Liver (tissue), 9 donors: ENCODE results near the gene PDE4D. TPM values are rescaled to one million over a fixed set of nuclear protein-coding genes. Genes with fewer than 3 reads are reported as not detected.

Experiments used
- DNase-seq: peaks from one replicate; pipeline ENCODE4 v3.0.0-alpha.2; 2017; ENCODE audit warnings: low spot score
- H3K27ac ChIP-seq, 2 donors: one replicate each; pipeline ENCODE4 v1.7.0; 2013; ENCODE audit warnings: inconsistent platforms in 2 of 2, low read length in 2 of 2, control low read depth in 1 of 2, low read depth in 1 of 2, mild to moderate bottlenecking in 1 of 2
- H3K27me3 ChIP-seq, 4 donors: one replicate each; pipeline versions ENCODE4 v1.6.1 to v1.7.0; 2013; ENCODE audit warnings: low read length in 3 of 4, inconsistent platforms in 1 of 4, mild to moderate bottlenecking in 1 of 4, moderate library complexity in 1 of 4; ENCODE audit not compliant: control insufficient read depth in 4 of 4, insufficient read depth in 4 of 4
- H3K36me3 ChIP-seq, 4 donors: one replicate each; pipeline versions ENCODE4 v1.6.1 to v1.7.0; 2013; ENCODE audit warnings: low read length in 3 of 4, mild to moderate bottlenecking in 3 of 4, low read depth in 1 of 4, moderate library complexity in 1 of 4; ENCODE audit not compliant: control insufficient read depth in 4 of 4, insufficient read depth in 3 of 4
- H3K4me1 ChIP-seq, 4 donors: one replicate each; pipeline versions ENCODE4 v1.6.1 to v1.7.0; 2013; ENCODE audit warnings: low read length in 3 of 4, mild to moderate bottlenecking in 3 of 4, moderate library complexity in 1 of 4; ENCODE audit not compliant: control insufficient read depth in 4 of 4, insufficient read depth in 4 of 4
- H3K4me3 ChIP-seq, 3 donors: one replicate each; pipeline versions ENCODE4 v1.6.1 to v1.7.0; 2013; ENCODE audit warnings: low read length in 3 of 3, control low read depth in 1 of 3, low read depth in 1 of 3, mild to moderate bottlenecking in 1 of 3
- H3K9ac ChIP-seq, 2 donors: one replicate each; pipeline ENCODE4 v1.7.0; 2013; ENCODE audit warnings: low read length in 2 of 2, mild to moderate bottlenecking in 2 of 2, moderate library complexity in 2 of 2, control low read depth in 1 of 2, low read depth in 1 of 2
- H3K9me3 ChIP-seq, 4 donors: one replicate each; pipeline versions ENCODE4 v1.6.1 to v1.7.0; 2013; ENCODE audit warnings: low read length in 3 of 4; ENCODE audit not compliant: control insufficient read depth in 4 of 4
- EGR1 ChIP-seq, 2 donors: IDR thresholded peaks; 2 replicates each; pipeline ENCODE4 v1.6.1; 2016 to 2018; ENCODE audit warnings: antibody characterized with exemption in 2 of 2, low read depth in 2 of 2
- FOXA1 ChIP-seq: IDR thresholded peaks from 2 replicates; pipeline ENCODE4 v1.6.1; 2016; ENCODE audit warnings: antibody characterized with exemption
- FOXA2 ChIP-seq: IDR thresholded peaks from 2 replicates; pipeline ENCODE4 v1.6.1; 2016; ENCODE audit warnings: antibody characterized with exemption
- GABPA ChIP-seq, 2 donors: IDR thresholded peaks in 1 of 2; conservative IDR thresholded peaks in 1 of 2; 2 replicates each; pipeline ENCODE4 v1.6.1; 2016; ENCODE audit warnings: antibody characterized with exemption in 2 of 2, mild to moderate bottlenecking in 1 of 2, moderate library complexity in 1 of 2
- HNF4A ChIP-seq, 2 donors: conservative IDR thresholded peaks; 2 replicates each; pipeline ENCODE4 v1.6.1; 2016; ENCODE audit warnings: antibody characterized with exemption in 2 of 2, mild to moderate bottlenecking in 2 of 2
- HNF4G ChIP-seq: IDR thresholded peaks from 2 replicates; pipeline ENCODE4 v1.6.1; 2016; ENCODE audit warnings: antibody characterized with exemption
- JUND ChIP-seq, 2 donors: IDR thresholded peaks; 2 replicates each; pipeline ENCODE4 v1.6.1; 2016; ENCODE audit warnings: antibody characterized with exemption in 2 of 2
- NR2F2 ChIP-seq: IDR thresholded peaks from 2 replicates; pipeline ENCODE4 v1.6.1; 2016; ENCODE audit warnings: antibody characterized with exemption
- RAD21 ChIP-seq, 2 donors: IDR thresholded peaks; 2 replicates each; pipeline ENCODE4 v1.6.1; 2016; ENCODE audit warnings: antibody characterized with exemption in 2 of 2, mild to moderate bottlenecking in 2 of 2
- RXRA ChIP-seq, 2 donors: IDR thresholded peaks; 2 replicates each; pipeline ENCODE4 v1.6.1; 2017 to 2018; ENCODE audit warnings: antibody characterized with exemption in 2 of 2, mild to moderate bottlenecking in 1 of 2
- SP1 ChIP-seq: IDR thresholded peaks from 2 replicates; pipeline ENCODE4 v1.6.1; 2018; ENCODE audit warnings: antibody characterized with exemption, mild to moderate bottlenecking
- TAF1 ChIP-seq: conservative IDR thresholded peaks from 2 replicates; pipeline ENCODE4 v1.6.1; 2016; ENCODE audit warnings: antibody characterized with exemption, mild to moderate bottlenecking
- YY1 ChIP-seq: IDR thresholded peaks from 2 replicates; pipeline ENCODE4 v1.6.1; 2016; ENCODE audit warnings: antibody characterized with exemption, mild to moderate bottlenecking
- WGBS: extraction: QIAGEN DNeasy Blood & Tissue Kit; methylation state at CpG from one replicate; pipeline ENCODE4 v1.1.7; 2013; 5-methylcytosine and 5-hydroxymethylcytosine counted together
- polyA plus RNA-seq, 2 donors: library from polyadenylated mRNA; stranded (reverse) in 1 of 2; unstranded in 1 of 2; fragments of 200-250 nt in 1 of 2; fragments of >200 nt in 1 of 2; fragmentation: Nextera tagmentation in 1 of 2; extraction: Ambion mirVana in 1 of 2; gene quantifications; one replicate each; pipeline versions ENCODE4 v1.2.1 to v1.2.3, GENCODE V29; 2013 to 2015
- total RNA-seq, 2 donors: library from RNA; depleted of rRNA; stranded (reverse); fragments of >200 nt; gene quantifications; one replicate each; pipeline ENCODE4 v1.2.3, GENCODE V29; 2014
- TF ChIP-seq, protein P1 (sequence below): IDR thresholded peaks from 2 replicates; pipeline ENCODE4 v1.6.1; 2016; ENCODE audit warnings: antibody characterized with exemption
- TF ChIP-seq, protein P2 (sequence below): IDR thresholded peaks from 2 replicates; pipeline ENCODE4 v1.6.1; 2016; ENCODE audit warnings: antibody characterized with exemption, mild to moderate bottlenecking
- TF ChIP-seq, protein P3 (sequence below): IDR thresholded peaks from 2 replicates; pipeline ENCODE4 v1.6.1; 2016; ENCODE audit warnings: antibody characterized with exemption
- TF ChIP-seq, protein P4 (sequence below): fragments of 150-350 bp; IDR thresholded peaks from 2 replicates; pipeline ENCODE4 v1.5.1; 2017; ENCODE audit warnings: improper control_type of control experiment, low read depth, low read length; ENCODE audit not compliant: missing input control
- donor health status: healthy.
- donor health status: healthy.
- donor health status: healthy.
- donor health status: healthy.
- donor health status: healthy.

The PDE4D gene
- total and polyA plus RNA-seq, 4 donors, result 0.67 to 11.9 (median 6.5) TPM

DNA sequence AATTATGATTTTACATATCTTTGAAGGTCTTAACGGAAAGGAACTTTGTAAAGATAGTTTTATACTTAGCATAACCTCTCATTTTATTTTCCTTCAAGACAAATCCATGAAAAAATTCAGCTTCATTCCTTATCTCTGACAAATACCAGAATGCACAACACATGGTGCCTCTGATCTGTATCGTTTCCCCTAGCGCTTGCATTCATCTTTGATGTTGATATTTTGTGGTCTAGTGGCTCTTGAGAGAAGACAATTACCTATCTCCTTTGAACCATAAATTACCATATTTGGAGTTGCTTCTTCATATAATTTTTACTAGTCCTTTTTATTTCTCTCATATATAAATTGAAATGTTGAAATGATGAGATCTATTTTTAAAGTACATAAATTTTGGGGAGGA lies 551.3 kb downstream of the PDE4D start:
- Histone ChIP-seq H3K27ac (no peak overlapping the region), H3K4me3 (no peak overlapping the region), H3K9me3 (no peaks in the 10 kb centered on the region), H3K27me3 (no peaks in the 10 kb centered on the region), H3K4me1 (no peaks in the 10 kb centered on the region), H3K9ac (no peak overlapping the region), H3K36me3 (no peaks in the 10 kb centered on the region)
- no peak for TF ChIP-seq RXRA (IDR thresholded peaks at IDR 0.05)
- no peak for TF ChIP-seq HNF4G
- no peak for TF ChIP-seq FOXA2
- TF ChIP-seq, protein P1, sequence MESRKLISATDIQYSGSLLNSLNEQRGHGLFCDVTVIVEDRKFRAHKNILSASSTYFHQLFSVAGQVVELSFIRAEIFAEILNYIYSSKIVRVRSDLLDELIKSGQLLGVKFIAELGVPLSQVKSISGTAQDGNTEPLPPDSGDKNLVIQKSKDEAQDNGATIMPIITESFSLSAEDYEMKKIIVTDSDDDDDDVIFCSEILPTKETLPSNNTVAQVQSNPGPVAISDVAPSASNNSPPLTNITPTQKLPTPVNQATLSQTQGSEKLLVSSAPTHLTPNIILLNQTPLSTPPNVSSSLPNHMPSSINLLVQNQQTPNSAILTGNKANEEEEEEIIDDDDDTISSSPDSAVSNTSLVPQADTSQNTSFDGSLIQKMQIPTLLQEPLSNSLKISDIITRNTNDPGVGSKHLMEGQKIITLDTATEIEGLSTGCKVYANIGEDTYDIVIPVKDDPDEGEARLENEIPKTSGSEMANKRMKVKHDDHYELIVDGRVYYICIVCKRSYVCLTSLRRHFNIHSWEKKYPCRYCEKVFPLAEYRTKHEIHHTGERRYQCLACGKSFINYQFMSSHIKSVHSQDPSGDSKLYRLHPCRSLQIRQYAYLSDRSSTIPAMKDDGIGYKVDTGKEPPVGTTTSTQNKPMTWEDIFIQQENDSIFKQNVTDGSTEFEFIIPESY, result no peak
- TF ChIP-seq YY1, result no peak
- TF ChIP-seq NR2F2, result no peak
- TF ChIP-seq HNF4A (conservative IDR thresholded peaks at IDR 0.05), result no peak
- no peak for TF ChIP-seq GABPA (IDR thresholded peaks at IDR 0.05 in 1 of 2, conservative IDR thresholded peaks at IDR 0.05 in 1 of 2)
- TF ChIP-seq, protein P2, sequence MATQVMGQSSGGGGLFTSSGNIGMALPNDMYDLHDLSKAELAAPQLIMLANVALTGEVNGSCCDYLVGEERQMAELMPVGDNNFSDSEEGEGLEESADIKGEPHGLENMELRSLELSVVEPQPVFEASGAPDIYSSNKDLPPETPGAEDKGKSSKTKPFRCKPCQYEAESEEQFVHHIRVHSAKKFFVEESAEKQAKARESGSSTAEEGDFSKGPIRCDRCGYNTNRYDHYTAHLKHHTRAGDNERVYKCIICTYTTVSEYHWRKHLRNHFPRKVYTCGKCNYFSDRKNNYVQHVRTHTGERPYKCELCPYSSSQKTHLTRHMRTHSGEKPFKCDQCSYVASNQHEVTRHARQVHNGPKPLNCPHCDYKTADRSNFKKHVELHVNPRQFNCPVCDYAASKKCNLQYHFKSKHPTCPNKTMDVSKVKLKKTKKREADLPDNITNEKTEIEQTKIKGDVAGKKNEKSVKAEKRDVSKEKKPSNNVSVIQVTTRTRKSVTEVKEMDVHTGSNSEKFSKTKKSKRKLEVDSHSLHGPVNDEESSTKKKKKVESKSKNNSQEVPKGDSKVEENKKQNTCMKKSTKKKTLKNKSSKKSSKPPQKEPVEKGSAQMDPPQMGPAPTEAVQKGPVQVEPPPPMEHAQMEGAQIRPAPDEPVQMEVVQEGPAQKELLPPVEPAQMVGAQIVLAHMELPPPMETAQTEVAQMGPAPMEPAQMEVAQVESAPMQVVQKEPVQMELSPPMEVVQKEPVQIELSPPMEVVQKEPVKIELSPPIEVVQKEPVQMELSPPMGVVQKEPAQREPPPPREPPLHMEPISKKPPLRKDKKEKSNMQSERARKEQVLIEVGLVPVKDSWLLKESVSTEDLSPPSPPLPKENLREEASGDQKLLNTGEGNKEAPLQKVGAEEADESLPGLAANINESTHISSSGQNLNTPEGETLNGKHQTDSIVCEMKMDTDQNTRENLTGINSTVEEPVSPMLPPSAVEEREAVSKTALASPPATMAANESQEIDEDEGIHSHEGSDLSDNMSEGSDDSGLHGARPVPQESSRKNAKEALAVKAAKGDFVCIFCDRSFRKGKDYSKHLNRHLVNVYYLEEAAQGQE, result no peak
- TF ChIP-seq TAF1, result no peak
- no peak for TF ChIP-seq SP1
- TF ChIP-seq FOXA1, result no peak
- no peak for TF ChIP-seq JUND (IDR thresholded peaks at IDR 0.05)
- TF ChIP-seq, protein P3, sequence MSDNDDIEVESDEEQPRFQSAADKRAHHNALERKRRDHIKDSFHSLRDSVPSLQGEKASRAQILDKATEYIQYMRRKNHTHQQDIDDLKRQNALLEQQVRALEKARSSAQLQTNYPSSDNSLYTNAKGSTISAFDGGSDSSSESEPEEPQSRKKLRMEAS, result no peak
- no peak for TF ChIP-seq RAD21 (IDR thresholded peaks at IDR 0.05)
- DNase-seq, result no peak
- 72% methylated on average over 3 of the region's 3 CpGs for WGBS

DNA sequence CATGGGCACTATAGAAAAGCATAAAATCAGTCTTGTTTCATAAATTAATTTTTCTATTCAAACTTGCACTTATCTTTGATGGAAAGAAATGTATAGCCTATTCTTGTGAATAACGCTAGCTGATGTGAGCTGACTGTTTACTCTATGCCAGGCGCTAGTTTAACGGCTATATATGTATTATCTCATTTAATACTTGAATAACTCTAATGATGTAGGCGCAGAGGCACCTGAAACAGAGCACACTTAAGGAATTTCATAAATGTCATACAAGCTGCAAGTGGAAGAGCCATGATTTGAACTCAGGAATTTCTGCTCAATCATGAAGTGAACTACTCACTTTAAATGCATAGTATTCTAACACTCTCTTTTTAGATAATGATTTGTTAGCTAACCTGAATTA lies 551.8 kb downstream of the PDE4D start:
- no peak for DNase-seq
- no peak overlapping the region for H3K27ac ChIP-seq
- no peak for TF ChIP-seq TAF1
- H3K9me3 ChIP-seq, result no peaks in the 10 kb centered on the region
- no peaks in the 10 kb centered on the region for H3K27me3 ChIP-seq
- WGBS, result 97% methylated on average over 4 of the region's 4 CpGs
- H3K36me3 ChIP-seq, result no peaks in the 10 kb centered on the region
- H3K4me1 ChIP-seq, result no peaks in the 10 kb centered on the region
- no peak overlapping the region for H3K9ac ChIP-seq
- no peak overlapping the region for H3K4me3 ChIP-seq

DNA sequence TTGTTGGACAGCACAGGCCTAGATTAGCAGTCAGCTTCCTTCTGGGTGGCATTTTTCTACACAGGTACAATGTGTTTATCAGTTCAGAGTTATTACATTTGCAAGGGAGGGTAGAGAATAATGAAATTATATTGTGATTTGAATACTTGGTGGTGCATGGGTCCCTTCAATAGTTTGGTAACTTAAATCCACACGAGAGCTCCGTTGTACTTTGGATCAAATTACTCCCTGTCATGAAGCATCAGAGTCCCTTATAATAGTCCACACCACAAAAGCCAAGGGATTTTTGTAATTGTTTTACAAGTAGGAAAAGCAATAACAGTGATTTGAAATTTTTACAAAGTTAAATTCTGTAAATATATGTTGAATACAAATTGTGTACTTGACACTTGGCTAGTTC lies 552.4 kb downstream of the PDE4D start:
- no peak overlapping the region for H3K9ac ChIP-seq
- H3K4me1 ChIP-seq, result no peaks in the 10 kb centered on the region
- H3K27ac ChIP-seq, result no peak overlapping the region
- H3K9me3 ChIP-seq, result no peaks in the 10 kb centered on the region
- H3K36me3 ChIP-seq, result no peaks in the 10 kb centered on the region
- H3K4me3 ChIP-seq, result no peak overlapping the region
- H3K27me3 ChIP-seq, result no peaks in the 10 kb centered on the region
- DNase-seq, result no peak
- WGBS, result 98% methylated on average over 2 of the region's 2 CpGs
- no peak for TF ChIP-seq FOXA1
- TF ChIP-seq, protein P2, result no peak
- no peak for TF ChIP-seq EGR1 (IDR thresholded peaks at IDR 0.05; ENCODE audit: low read depth in 2 of 2)
- no peak for TF ChIP-seq NR2F2
- TF ChIP-seq, protein P4, sequence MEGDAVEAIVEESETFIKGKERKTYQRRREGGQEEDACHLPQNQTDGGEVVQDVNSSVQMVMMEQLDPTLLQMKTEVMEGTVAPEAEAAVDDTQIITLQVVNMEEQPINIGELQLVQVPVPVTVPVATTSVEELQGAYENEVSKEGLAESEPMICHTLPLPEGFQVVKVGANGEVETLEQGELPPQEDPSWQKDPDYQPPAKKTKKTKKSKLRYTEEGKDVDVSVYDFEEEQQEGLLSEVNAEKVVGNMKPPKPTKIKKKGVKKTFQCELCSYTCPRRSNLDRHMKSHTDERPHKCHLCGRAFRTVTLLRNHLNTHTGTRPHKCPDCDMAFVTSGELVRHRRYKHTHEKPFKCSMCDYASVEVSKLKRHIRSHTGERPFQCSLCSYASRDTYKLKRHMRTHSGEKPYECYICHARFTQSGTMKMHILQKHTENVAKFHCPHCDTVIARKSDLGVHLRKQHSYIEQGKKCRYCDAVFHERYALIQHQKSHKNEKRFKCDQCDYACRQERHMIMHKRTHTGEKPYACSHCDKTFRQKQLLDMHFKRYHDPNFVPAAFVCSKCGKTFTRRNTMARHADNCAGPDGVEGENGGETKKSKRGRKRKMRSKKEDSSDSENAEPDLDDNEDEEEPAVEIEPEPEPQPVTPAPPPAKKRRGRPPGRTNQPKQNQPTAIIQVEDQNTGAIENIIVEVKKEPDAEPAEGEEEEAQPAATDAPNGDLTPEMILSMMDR, result no peak
